Measurements from ENCODE around the gene DCAKD.

GRCh38 chr17:45022655-45023339 lies 28.6 kb downstream of the DCAKD start:
- no peak for TF ChIP-seq POLR2AphosphoS5 (IDR thresholded peaks at IDR 0.05; ENCODE audit: borderline replicate concordance, low read depth, low read length)
- TF ChIP-seq EZH2 (IDR thresholded peaks at IDR 0.05): no peak
